Activated T-cell treated with anti-CD3 and anti-CD28 coated beads, Interleukin-2, amount 50 U/mL, for 72 hours (primary cell): ENCODE data around the gene RUNX1. TPM values are rescaled to one million over a fixed set of nuclear protein-coding genes. Genes with fewer than 3 reads are reported as not detected.
A peak's percentile ranks its signal among the peaks of the same experiment; 100 is the strongest.

Source experiments
- ATAC-seq, 2 donors: fragments of 150-1000 bp; cut with Tn5 transposase; replicated peaks in 1 of 2; 2 replicates each; pipeline ENCODE4 v1.10.0; 2021; ENCODE audit warnings: moderate library complexity in 2 of 2, mild to moderate bottlenecking in 1 of 2
- DNase-seq, 2 donors: peaks; one replicate each; pipeline ENCODE4 v3.0.0; 2021 to 2022; ENCODE audit warnings: mixed read lengths in 1 of 2
- H3K27ac Mint-ChIP-seq: one replicate; pipeline ENCODE4 v1.8.0; 2022; ENCODE audit warnings: mild to moderate bottlenecking, moderate library complexity, mixed read lengths
- H3K27me3 Mint-ChIP-seq: one replicate; pipeline ENCODE4 v1.8.0; 2022; ENCODE audit warnings: low read depth, mixed read lengths
- H3K36me3 Mint-ChIP-seq, 2 donors: one replicate each; pipeline ENCODE4 v1.8.0; 2022; ENCODE audit warnings: mixed read lengths in 2 of 2, mild to moderate bottlenecking in 1 of 2; ENCODE audit not compliant: insufficient read depth in 2 of 2
- H3K4me1 Mint-ChIP-seq: one replicate; pipeline ENCODE4 v1.8.0; 2022; ENCODE audit warnings: low read depth, mixed read lengths
- H3K4me3 Mint-ChIP-seq, 2 donors: one replicate each; pipeline ENCODE4 v1.8.0; 2022; ENCODE audit warnings: mild to moderate bottlenecking in 2 of 2, mixed read lengths in 2 of 2, moderate library complexity in 2 of 2
- H3K9me3 Mint-ChIP-seq, 2 donors: one replicate each; pipeline ENCODE4 v1.8.0; 2022; ENCODE audit warnings: mixed read lengths in 2 of 2
- total RNA-seq, 2 donors: library from RNA; stranded (reverse); gene quantifications; one replicate each; pipeline ENCODE4 v1.2.3, GENCODE V29; 2022

RUNX1 gene
- total RNA-seq, 2 donors from 2014 or later: 36.6 to 56.2 TPM

DNA sequence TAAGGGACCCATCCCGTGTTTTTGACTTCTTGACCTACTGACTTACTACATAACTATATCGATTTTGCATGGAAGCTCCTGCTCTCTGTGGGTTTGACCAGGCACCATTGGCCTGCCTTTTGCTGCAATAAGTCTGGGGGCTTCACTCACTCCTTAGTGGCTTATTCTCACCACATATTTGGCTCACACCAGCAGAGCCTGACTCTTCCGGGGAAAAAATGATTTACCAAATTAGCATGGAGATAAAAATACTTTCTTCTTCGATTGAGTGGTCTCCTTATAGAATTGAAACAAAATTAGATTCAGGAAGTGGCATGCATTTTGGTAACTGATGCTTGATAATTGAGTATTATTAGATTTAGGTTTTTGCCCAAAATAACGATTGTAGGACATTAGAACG lies 129.7 kb downstream of the RUNX1 start:
- H3K27ac Mint-ChIP-seq: no peak overlapping the region
- peaks cover 51% of the 10 kb centered on the region for H3K4me1 Mint-ChIP-seq
- no peak for ATAC-seq
- peak overlapping the region in 1 of 2 donors; percentile 16 for H3K4me3 Mint-ChIP-seq
- H3K36me3 Mint-ChIP-seq: peaks cover 3 to 9% of the 10 kb centered on the region in 2 donors
- DNase-seq: no peak
- H3K9me3 Mint-ChIP-seq: peaks cover 6 to 8% of the 10 kb centered on the region in 2 donors
- H3K27me3 Mint-ChIP-seq: no peaks in the 10 kb centered on the region

GRCh38 chr21:34916446-34916845 lies 132.7 kb downstream of the RUNX1 start:
- no peaks in the 10 kb centered on the region for H3K9me3 Mint-ChIP-seq
- peaks cover 40% of the 10 kb centered on the region for H3K4me1 Mint-ChIP-seq
- H3K27ac Mint-ChIP-seq: no peak overlapping the region
- H3K36me3 Mint-ChIP-seq: no peaks in the 10 kb centered on the region
- ATAC-seq: no peak
- no peak for DNase-seq
- no peak overlapping the region for H3K4me3 Mint-ChIP-seq
- no peaks in the 10 kb centered on the region for H3K27me3 Mint-ChIP-seq

- Mint-ChIP-seq H3K9me3 (no peaks in the 10 kb centered on the region), H3K27me3 (no peaks in the 10 kb centered on the region), H3K36me3 (no peaks in the 10 kb centered on the region), H3K27ac (no peak overlapping the region), H3K4me3 (no peak overlapping the region), H3K4me1 (peaks cover 40% of the 10 kb centered on the region)
- ATAC-seq (no peak), DNase-seq (no peak)
Measured at GRCh38 chr21:34915364-34915841, 133.7 kb downstream of the RUNX1 start.

- H3K27me3 Mint-ChIP-seq: no peaks in the 10 kb centered on the region
- no peaks in the 10 kb centered on the region for H3K36me3 Mint-ChIP-seq
- H3K27ac Mint-ChIP-seq: no peak overlapping the region
- no peak for ATAC-seq
- H3K9me3 Mint-ChIP-seq: no peaks in the 10 kb centered on the region
- peaks cover 39% of the 10 kb centered on the region for H3K4me1 Mint-ChIP-seq
- DNase-seq: no peak
- H3K4me3 Mint-ChIP-seq: no peak overlapping the region
Measured at GRCh38 chr21:34914239-34914638, 134.9 kb downstream of the RUNX1 start.

- ATAC-seq (no peak), DNase-seq (no peak)
- H3K36me3 Mint-ChIP-seq: no peaks in the 10 kb centered on the region
- H3K4me3 Mint-ChIP-seq: no peak overlapping the region
- H3K4me1 Mint-ChIP-seq: peaks cover 42% of the 10 kb centered on the region
- no peaks in the 10 kb centered on the region for H3K9me3 Mint-ChIP-seq
- H3K27me3 Mint-ChIP-seq: no peaks in the 10 kb centered on the region
- no peak overlapping the region for H3K27ac Mint-ChIP-seq
Measured at GRCh38 chr21:34913811-34914210, 135.3 kb downstream of the RUNX1 start.

- ATAC-seq (peak; percentile 43 to 73), DNase-seq (no peak)
- peak overlapping the region; percentile 11 for H3K27ac Mint-ChIP-seq
- peaks cover 53% of the 10 kb centered on the region for H3K4me1 Mint-ChIP-seq
- no peak overlapping the region for H3K4me3 Mint-ChIP-seq
- no peaks in the 10 kb centered on the region for H3K27me3 Mint-ChIP-seq
- no peaks in the 10 kb centered on the region for H3K9me3 Mint-ChIP-seq
- H3K36me3 Mint-ChIP-seq: no peaks in the 10 kb centered on the region
Measured at GRCh38 chr21:34912022-34912945, 136.8 kb downstream of the RUNX1 start.

- no peak overlapping the region for H3K27ac Mint-ChIP-seq
- H3K4me3 Mint-ChIP-seq: no peak overlapping the region
- no peaks in the 10 kb centered on the region for H3K9me3 Mint-ChIP-seq
- DNase-seq (no peak), ATAC-seq (no peak)
- peaks cover 62% of the 10 kb centered on the region for H3K4me1 Mint-ChIP-seq
- no peaks in the 10 kb centered on the region for H3K36me3 Mint-ChIP-seq
- H3K27me3 Mint-ChIP-seq: no peaks in the 10 kb centered on the region
Measured at GRCh38 chr21:34911360-34911759, 137.7 kb downstream of the RUNX1 start.

- H3K4me3 Mint-ChIP-seq: peak overlapping the region in 1 of 2 donors; percentile 41
- no peaks in the 10 kb centered on the region for H3K27me3 Mint-ChIP-seq
- H3K9me3 Mint-ChIP-seq: no peaks in the 10 kb centered on the region
- H3K36me3 Mint-ChIP-seq: no peaks in the 10 kb centered on the region
- DNase-seq: no peak
- peak overlapping the region; percentile 85 for H3K27ac Mint-ChIP-seq
- H3K4me1 Mint-ChIP-seq: peaks cover 72% of the 10 kb centered on the region
- no peak for ATAC-seq
Measured at GRCh38 chr21:34910396-34910795, 138.7 kb downstream of the RUNX1 start.

DNA sequence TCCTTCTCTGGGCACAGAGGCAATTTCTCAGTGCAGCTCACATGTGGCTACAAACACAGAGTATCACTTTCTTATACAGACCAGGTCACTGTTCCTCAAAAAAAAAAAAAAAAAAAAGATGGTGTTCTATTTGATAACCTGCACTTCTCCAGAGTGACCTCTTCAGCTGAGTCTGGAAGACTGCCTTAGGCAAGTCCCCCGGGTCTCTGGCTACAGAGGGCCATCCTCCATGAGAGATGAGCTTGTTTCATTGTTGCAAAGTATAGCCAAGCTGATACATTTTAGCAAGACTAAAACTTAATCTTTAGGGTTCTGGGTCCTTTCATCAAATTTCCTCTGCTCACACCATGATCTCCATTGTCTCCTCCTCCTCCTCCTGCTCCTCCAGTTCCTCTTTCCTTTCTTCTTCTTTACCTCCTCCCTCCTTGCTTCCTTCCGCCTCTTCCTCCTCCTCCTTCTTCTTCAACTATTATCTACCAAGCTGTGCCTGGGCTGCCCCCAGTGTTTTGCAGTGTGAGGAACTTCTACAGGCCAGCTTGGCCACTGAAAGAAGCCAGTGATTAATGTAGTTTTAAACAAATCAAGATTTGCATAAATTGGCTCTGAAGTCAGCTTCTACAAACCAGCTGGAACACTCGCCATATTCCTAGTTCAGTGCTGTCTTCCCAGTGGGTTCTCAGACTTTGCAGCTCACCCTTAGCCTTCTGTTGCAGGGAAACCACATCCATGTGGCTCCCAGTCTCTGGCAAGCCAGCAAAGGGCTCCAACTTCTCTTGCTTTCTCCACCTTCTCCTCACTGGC lies 139.4 kb downstream of the RUNX1 start:
- H3K27me3 Mint-ChIP-seq: no peaks in the 10 kb centered on the region
- peak overlapping the region; percentile 4 to 41 for H3K4me3 Mint-ChIP-seq
- H3K27ac Mint-ChIP-seq: peak overlapping the region; percentile 85
- no peaks in the 10 kb centered on the region for H3K9me3 Mint-ChIP-seq
- H3K4me1 Mint-ChIP-seq: peaks cover 79% of the 10 kb centered on the region
- no peak for ATAC-seq
- no peak for DNase-seq
- no peaks in the 10 kb centered on the region for H3K36me3 Mint-ChIP-seq

DNA sequence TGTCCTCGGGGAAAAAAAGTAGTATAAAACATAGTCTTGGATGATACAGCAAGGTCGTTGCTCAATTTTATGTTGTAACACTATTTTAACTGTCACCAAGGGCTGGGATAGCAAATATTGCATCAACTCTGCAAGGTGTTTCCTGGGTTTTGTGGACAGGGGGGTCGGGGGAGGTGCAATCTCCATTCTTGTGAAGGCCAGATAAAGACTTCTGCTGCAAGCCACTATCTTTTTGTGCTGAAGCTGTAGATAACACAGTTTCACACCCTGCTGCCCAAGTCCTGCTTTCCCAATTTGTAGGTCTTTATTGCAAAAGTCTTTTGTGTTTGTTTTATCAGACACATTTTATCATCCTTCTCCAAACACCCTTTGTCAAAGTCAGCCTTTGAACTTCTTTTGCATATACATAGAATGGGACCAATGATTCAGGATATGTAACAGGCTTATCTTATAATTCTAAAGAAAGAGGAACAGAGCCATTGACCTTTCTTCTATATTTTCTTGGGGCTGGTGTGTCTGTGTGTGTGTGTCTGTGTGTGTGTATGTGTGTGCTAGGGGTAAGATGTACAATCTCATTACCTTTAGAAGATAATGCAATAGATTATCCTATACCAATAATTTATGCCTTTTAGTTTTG lies 140.6 kb downstream of the RUNX1 start:
- no peak for DNase-seq
- ATAC-seq: no peak
- Mint-ChIP-seq H3K27ac (peak overlapping the region; percentile 78), H3K27me3 (no peaks in the 10 kb centered on the region), H3K4me3 (peak overlapping the region; percentile 20 to 67), H3K4me1 (peaks cover 80% of the 10 kb centered on the region), H3K36me3 (no peaks in the 10 kb centered on the region), H3K9me3 (no peaks in the 10 kb centered on the region)

DNA sequence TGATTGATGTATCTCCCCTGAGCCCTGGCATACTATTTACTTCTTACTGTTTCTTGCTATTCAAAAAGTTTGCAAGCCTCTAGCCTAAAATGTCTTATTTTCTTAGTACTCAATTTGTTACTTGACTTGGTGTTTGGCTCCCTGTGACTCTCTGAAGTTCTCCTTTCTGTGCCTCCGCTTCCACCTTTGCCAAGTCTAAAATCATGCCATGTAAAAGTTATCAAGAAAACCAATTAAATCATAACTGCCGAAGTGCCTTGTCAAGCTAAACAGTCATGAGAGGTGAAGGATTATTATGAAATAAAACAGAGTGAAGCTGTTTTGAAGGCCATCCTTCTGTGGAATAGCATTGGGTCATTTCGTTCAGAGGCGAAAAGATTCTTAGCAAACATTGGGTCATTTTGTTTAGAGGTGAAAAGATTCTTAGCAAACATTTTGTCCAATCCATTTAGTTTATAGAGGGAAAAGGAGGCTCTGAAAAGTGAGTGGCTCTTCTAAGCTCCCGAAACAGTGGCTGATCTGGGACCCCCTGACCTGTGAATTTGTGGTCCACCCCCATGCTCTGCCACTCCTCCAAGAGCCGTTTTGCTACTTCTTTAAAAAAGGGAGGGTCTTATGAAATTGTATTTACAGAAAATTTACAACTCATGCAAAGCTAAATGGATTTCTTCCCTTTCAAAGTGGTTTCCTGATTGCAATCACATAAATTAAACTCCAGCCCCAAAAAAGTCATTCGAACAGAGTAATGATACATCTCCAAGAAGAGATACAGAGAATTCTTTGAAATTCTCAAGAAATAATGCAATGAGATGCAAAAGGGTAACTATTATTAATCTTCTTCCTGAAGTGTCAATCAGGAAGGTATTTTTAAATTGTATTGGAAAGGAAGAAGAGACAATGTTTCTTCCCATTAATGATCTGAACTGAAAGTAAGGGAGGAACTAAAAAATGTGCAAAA lies 141.4 kb downstream of the RUNX1 start:
- no peaks in the 10 kb centered on the region for H3K36me3 Mint-ChIP-seq
- H3K27me3 Mint-ChIP-seq: no peaks in the 10 kb centered on the region
- H3K27ac Mint-ChIP-seq: peak overlapping the region; percentile 78
- DNase-seq (no peak), ATAC-seq (no peak)
- no peaks in the 10 kb centered on the region for H3K9me3 Mint-ChIP-seq
- peaks cover 79% of the 10 kb centered on the region for H3K4me1 Mint-ChIP-seq
- H3K4me3 Mint-ChIP-seq: peak overlapping the region; percentile 20 to 67

DNA sequence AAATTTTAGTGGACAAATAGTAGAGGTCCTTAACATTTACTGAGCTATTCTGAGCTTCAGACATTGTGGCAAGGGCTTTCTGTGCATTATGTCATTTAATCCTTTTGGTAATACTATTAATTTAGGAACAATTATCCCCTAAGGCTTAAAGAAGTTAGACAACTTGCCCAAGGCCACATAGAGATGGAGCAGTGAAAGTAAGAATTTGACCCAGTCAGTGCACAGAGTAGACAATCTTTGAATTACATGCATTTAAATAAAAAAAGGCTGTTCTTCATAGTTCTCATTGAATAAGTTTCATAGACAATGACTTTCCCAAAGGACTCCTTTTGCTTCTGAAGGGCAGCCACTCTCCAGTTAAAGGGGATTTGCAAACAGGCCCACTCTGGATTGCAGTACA lies 142.7 kb downstream of the RUNX1 start:
- peaks cover 65% of the 10 kb centered on the region for H3K4me1 Mint-ChIP-seq
- DNase-seq (no peak), ATAC-seq (no peak)
- H3K36me3 Mint-ChIP-seq: no peaks in the 10 kb centered on the region
- H3K9me3 Mint-ChIP-seq: no peaks in the 10 kb centered on the region
- no peak overlapping the region for H3K27ac Mint-ChIP-seq
- H3K27me3 Mint-ChIP-seq: no peaks in the 10 kb centered on the region
- H3K4me3 Mint-ChIP-seq: no peak overlapping the region
